DMS153 (cell line): ENCODE data around the gene PCDHB13.
A peak's percentile ranks its signal among the peaks of the same experiment; 100 is the strongest.
"Not testable (repeated sequence)": the region's sequence is repeated elsewhere in the genome, so short reads cannot be mapped to it uniquely, and the experiment has no call there.

Experiments
- DNase-seq: peaks from one replicate; lab custom pipeline; 2025; lab: John Stamatoyannopoulos, UW

The PCDHB13 gene

DNA sequence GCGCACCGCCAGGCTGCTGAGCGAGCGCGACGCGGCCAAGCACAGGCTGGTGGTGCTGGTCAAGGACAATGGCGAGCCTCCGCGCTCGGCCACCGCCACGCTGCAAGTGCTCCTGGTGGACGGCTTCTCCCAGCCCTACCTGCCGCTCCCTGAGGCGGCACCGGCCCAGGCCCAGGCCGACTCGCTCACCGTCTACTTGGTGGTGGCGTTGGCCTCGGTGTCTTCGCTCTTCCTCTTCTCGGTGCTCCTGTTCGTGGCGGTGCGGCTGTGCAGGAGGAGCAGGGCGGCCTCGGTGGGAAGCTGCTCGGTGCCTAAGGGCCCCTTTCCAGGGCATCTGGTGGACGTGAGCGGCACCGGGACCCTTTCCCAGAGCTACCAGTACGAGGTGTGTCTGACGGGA, 12.1 kb upstream of the PCDHB13 start:
- DNase-seq: not testable (repeated sequence)

DNA sequence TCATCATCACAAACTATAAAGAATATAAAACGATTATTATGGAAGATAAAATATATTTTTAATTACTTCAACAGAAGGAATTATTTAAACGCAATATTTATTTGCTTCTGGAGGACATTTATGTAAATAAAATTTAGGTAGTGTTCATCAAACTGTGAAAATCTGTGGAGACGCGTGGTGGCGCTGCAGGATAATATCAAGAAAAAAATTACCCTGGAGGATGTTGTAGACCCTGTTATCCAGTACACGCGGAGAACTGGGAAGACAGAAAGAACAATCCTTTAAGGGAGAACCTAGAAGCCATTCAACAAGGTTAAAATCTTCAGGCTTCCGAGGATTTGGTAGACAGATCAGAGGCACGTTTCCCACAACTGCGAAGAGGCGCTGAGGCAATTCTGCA, 5.2 kb upstream of the PCDHB13 start, which contains the start of gene PCDHB12:
Gene PCDHB12, plus strand, starts transcription at position 242 of the 400 bp plus-strand sequence. CDS start 189 bp downstream, outside the sequence.
- no peak for DNase-seq

DNA sequence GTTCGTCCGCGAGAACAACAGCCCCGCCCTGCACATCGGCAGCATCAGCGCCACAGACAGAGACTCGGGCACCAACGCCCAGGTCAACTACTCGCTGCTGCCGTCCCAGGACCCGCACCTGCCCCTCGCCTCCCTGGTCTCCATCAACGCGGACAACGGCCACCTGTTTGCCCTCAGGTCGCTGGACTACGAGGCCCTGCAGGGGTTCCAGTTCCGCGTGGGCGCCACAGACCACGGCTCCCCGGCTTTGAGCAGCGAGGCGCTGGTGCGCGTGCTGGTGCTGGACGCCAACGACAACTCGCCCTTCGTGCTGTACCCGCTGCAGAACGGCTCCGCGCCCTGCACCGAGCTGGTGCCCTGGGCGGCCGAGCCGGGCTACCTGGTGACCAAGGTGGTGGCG, 3.4 kb upstream of the PCDHB13 start:
- DNase-seq: not testable (repeated sequence)

DNA sequence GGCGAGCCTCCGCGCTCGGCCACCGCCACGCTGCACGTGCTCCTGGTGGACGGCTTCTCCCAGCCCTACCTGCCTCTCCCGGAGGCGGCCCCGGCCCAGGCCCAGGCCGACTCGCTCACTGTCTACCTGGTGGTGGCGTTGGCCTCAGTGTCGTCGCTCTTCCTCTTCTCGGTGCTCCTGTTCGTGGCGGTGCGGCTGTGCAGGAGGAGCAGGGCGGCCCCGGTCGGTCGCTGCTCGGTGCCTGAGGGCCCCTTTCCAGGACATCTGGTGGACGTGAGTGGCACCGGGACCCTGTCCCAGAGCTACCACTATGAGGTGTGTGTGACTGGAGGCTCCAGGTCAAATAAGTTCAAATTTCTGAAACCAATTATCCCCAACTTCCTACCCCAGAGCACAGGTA, 2.9 kb upstream of the PCDHB13 start:
- DNase-seq: not testable (repeated sequence)

DNA sequence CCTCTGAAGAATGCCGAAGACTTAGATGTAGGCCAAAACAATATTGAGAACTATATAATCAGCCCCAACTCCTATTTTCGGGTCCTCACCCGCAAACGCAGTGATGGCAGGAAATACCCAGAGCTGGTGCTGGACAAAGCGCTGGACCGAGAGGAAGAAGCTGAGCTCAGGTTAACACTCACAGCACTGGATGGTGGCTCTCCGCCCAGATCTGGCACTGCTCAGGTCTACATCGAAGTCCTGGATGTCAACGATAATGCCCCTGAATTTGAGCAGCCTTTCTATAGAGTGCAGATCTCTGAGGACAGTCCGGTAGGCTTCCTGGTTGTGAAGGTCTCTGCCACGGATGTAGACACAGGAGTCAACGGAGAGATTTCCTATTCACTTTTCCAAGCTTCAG, 864 bp downstream of the PCDHB13 start:
- DNase-seq: not testable (repeated sequence)

GRCh38 chr5:141215504-141215903, 1.8 kb downstream of the PCDHB13 start:
- DNase-seq: not testable (repeated sequence)

DNA sequence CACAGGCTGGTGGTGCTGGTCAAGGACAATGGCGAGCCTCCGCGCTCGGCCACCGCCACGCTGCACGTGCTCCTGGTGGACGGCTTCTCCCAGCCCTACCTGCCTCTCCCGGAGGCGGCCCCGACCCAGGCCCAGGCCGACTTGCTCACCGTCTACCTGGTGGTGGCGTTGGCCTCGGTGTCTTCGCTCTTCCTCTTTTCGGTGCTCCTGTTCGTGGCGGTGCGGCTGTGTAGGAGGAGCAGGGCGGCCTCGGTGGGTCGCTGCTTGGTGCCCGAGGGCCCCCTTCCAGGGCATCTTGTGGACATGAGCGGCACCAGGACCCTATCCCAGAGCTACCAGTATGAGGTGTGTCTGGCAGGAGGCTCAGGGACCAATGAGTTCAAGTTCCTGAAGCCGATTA, 2.3 kb downstream of the PCDHB13 start:
- DNase-seq: not testable (repeated sequence)

- peak; percentile 7 for DNase-seq
Observed at GRCh38 chr5:141223112-141223783, 9.5 kb downstream of the PCDHB13 start, which contains the start of gene PCDHB14. PCDHB14 (plus strand) TSS chr5:141223343; CDS start chr5:141223506, 163 bp downstream.

GRCh38 chr5:141224844-141225243, 11.1 kb downstream of the PCDHB13 start:
- not testable (repeated sequence) for DNase-seq

GRCh38 chr5:141225421-141225820, 11.7 kb downstream of the PCDHB13 start:
- not testable (repeated sequence) for DNase-seq

DNA sequence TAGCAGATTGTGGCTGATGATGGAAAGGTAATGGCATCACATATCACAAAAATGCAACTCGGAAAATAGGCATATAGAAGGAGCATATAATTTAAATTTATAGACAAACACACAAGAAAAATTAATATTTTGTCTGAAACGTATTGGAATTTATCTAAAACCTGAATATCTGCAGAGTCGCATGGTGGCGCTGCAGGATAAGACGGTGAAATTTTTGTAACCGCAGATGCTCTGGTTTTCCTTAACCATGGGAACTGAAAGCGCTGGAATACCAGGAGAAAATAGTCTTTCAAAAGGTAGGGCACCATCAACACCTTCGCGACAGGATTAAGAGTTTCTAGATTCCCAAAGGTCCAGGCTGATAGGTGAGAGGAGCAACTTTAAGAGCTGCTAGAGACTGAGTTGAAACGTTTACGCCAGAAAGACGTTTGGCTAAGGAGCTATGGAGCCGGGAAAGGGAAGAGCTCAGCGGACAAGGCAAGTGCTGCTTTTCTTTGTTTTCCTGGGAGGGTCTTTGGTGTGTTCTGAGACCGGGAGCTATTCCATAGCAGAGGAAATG, 20.5 kb downstream of the PCDHB13 start:
- DNase-seq: no peak

- DNase-seq: not testable (repeated sequence)
Observed at GRCh38 chr5:141235922-141236321, 22.2 kb downstream of the PCDHB13 start.

DNA sequence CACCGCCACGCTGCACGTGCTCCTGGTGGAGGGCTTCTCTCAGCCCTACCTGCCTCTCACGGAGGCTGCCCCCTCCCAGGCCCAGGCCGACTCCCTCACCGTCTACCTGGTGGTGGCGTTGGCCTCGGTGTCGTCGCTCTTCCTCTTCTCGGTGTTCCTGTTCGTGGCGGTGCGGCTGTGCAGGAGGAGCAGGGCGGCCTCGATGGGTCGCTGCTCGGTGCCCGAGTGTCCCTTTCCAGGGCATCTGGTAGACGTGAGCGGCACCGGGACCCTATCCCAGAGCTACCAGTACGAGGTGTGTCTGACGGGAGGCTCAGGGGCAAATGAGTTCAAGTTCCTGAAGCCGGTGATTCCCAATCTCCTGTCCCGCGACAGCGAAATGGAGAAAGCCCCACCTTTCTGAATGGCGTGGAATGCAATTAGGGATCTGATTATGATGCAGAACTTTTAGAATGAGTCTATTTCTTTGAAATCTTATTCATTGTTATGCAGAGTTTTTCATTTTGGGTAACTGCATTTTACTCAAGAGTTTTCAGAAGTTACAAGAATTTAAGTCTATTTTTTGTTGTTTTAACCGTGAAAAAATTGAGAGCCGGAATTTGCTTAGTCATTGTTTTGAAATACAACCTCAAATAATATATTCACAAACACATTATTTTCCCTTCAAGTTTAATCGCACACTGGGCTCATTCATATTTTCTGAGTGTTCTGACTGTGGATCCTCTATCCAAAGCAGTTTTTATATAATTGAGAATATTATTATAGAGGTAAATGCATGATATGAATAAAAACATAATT, 23.0 kb downstream of the PCDHB13 start:
- DNase-seq: no peak

GRCh38 chr5:141241496-141241895, 27.8 kb downstream of the PCDHB13 start:
- no peak for DNase-seq

GRCh38 chr5:141245250-141245717, 31.6 kb downstream of the PCDHB13 start, which contains the start of gene PCDHB15:
PCDHB15 (plus strand) TSS chr5:141245395; CDS start chr5:141245579, 184 bp downstream.
- DNase-seq: no peak

DNA sequence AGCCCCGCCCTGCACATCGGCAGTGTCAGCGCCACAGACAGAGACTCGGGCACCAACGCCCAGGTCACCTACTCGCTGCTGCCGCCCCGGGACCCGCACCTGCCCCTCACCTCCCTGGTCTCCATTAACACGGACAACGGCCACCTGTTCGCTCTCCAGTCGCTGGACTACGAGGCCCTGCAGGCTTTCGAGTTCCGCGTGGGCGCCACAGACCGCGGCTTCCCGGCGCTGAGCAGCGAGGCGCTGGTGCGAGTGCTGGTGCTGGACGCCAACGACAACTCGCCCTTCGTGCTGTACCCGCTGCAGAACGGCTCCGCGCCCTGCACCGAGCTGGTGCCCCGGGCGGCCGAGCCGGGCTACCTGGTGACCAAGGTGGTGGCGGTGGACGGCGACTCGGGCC, 33.3 kb downstream of the PCDHB13 start:
- DNase-seq: not testable (repeated sequence)

DNA sequence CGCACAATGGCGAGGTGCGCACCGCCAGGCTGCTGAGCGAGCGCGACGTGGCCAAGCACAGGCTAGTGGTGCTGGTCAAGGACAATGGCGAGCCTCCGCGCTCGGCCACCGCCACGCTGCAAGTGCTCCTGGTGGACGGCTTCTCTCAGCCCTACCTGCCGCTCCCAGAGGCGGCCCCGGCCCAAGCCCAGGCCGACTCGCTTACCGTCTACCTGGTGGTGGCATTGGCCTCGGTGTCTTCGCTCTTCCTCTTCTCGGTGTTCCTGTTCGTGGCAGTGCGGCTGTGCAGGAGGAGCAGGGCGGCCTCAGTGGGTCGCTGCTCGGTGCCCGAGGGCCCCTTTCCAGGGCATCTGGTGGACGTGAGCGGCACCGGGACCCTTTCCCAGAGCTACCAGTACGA, 33.7 kb downstream of the PCDHB13 start:
- DNase-seq: not testable (repeated sequence)

DNA sequence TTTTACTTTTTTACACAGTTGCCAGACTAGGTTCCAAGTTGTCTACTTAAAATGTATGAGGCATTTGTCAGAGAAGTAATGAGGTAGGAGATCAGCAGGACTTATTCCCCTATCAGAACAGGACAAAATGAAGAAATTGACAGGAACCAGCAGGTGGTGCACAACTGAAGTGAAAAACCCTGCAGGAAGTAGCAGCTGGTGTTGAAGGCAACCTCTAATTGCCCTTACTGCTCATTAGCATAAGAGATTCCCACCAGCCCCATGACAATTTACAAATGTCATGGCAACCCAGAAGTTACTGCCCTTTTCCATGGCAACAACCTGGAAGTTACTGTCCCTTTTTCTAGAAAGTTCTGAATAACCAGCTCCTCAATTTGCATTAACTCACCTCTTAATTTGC, 36.9 kb downstream of the PCDHB13 start:
- DNase-seq: no peak

DNA sequence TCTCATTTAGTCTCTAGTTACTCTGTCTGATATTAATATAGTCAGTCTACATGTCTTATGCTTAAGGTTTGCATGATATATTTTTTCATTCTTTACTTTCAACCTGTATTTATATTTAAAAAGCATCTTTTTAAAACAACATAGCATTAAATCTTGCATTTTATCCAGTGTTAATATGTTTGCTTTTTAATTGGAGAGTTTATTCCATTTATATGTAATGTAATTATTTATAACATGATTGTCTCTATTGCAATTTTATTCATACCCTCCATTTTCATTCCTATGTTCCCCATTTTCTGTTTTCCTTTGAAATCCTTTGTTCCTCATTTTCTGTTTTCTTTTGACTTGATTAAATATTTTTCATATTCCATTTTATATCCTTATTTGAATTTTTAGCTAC, 44.7 kb downstream of the PCDHB13 start:
- no peak for DNase-seq

DNA sequence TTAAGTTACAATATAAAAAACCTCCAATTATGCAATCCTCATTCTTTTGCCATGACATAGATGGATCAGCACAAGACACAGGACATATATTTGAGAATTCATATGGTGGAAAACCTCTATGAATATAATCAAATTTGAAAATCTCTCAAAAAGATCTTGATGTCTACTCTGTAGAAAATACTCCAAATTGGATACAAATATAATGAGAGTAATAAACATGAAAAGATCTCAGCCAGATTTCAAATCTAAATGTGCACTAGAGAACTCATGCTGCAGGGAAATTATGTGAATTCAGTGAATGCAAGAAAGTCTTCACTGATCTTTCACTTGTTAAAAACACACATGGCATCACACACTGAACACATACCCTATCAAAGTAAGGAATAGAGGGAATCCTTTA, 45.2 kb downstream of the PCDHB13 start:
- no peak for DNase-seq

DNA sequence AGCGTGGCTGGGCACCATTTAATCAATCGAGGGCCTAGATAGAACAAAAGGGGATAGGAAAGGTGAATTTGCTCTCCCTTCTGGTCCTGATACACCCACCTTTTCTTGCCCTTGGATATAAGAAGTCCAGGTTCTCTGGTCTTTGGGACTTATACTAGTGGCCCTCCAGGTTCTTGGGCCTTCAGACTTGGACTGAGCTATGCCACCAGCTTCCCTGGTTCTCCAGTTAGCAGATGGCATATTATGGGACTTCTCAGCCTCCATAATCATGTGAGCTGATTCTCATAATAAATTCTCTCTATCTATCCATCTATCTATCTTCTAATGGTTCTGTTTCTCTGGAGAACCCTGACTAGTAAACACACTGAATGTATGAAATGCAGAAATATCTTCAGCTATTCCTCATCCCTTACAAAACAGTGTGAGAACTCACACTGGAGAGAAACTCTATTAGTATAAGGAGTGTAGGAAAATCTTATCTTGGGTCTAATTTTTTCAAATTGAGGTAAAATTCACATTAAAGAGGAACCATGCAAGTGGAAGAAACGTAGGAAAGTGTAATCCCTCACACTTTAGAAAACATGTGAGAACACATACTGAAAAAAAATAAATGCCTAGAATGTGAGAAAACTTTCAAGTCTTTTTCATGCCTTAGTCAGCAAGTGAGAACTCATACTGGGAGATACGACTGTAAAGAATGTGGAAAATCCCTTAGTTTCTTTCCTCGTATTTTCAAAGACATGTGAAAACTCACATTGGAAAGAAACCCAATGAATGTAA, 46.9 kb downstream of the PCDHB13 start:
- no peak for DNase-seq

GRCh38 chr5:141261238-141261546, 47.5 kb downstream of the PCDHB13 start:
- no peak for DNase-seq
